Natural killer cell (primary cell): Measurements from ENCODE around the gene FER1L5. TPM values are rescaled to one million over a fixed set of nuclear protein-coding genes. Genes with fewer than 3 reads are reported as not detected.

ENCODE experiments used
- ATAC-seq, 3 donors: fragments of 150-1000 bp in 2 of 3; fragments of 200-7000 bp in 1 of 3; cut with Tn5 transposase; 1 replicate in 1 of 3; 2 replicates in 2 of 3; pipeline ENCODE4 v1.10.0; 2021; ENCODE audit warnings: mild to moderate bottlenecking in 2 of 3, moderate library complexity in 2 of 3
- DNase-seq, 2 donors: peaks; one replicate each; pipeline versions ENCODE4 v3.0.0 to v3.0.0-alpha.2; 2013 to 2021; ENCODE audit warnings: mixed read lengths in 1 of 2
- H3K27ac ChIP-seq: one replicate; pipeline ENCODE4 v1.5.1; 2013; ENCODE audit warnings: mild to moderate bottlenecking, low read length
- H3K27me3 ChIP-seq: one replicate; pipeline ENCODE4 v1.6.1; 2013; ENCODE audit warnings: low read length; ENCODE audit not compliant: control insufficient read depth, insufficient read depth
- H3K36me3 ChIP-seq: one replicate; pipeline ENCODE4 v1.6.1; 2013; ENCODE audit warnings: low read length; ENCODE audit not compliant: control insufficient read depth, insufficient read depth
- H3K4me1 ChIP-seq: one replicate; pipeline ENCODE4 v1.6.1; 2013; ENCODE audit warnings: low read length; ENCODE audit not compliant: control insufficient read depth, insufficient read depth
- H3K4me3 ChIP-seq: one replicate; pipeline ENCODE4 v1.5.1; 2013; ENCODE audit warnings: low read length
- H3K9me3 ChIP-seq: one replicate; pipeline ENCODE4 v1.6.1; 2013; ENCODE audit warnings: low read length; ENCODE audit not compliant: control insufficient read depth, insufficient read depth
- H3K27ac Mint-ChIP-seq, 2 donors: one replicate each; pipeline ENCODE4 v1.8.0; 2022; ENCODE audit warnings: mild to moderate bottlenecking in 2 of 2, mixed read lengths in 2 of 2, moderate library complexity in 1 of 2
- H3K27me3 Mint-ChIP-seq, 2 donors: one replicate each; pipeline ENCODE4 v1.8.0; 2022; ENCODE audit warnings: low read depth in 2 of 2, mixed read lengths in 2 of 2
- H3K36me3 Mint-ChIP-seq: one replicate; pipeline ENCODE4 v1.8.0; 2022; ENCODE audit warnings: mixed read lengths
- H3K4me1 Mint-ChIP-seq, 2 donors: one replicate each; pipeline ENCODE4 v1.8.0; 2022; ENCODE audit warnings: mixed read lengths in 2 of 2
- H3K4me3 Mint-ChIP-seq: one replicate; pipeline ENCODE4 v1.8.0; 2022; ENCODE audit warnings: mild to moderate bottlenecking, moderate library complexity, mixed read lengths
- H3K9me3 Mint-ChIP-seq, 2 donors: one replicate each; pipeline ENCODE4 v1.8.0; 2022; ENCODE audit warnings: mixed read lengths in 2 of 2
- WGBS: methylation state at CpG from one replicate; pipeline ENCODE4 v1.1.7; 2013; ENCODE audit warnings: missing lambda C conversion rate; ENCODE audit not compliant: insufficient coverage; 5-methylcytosine and 5-hydroxymethylcytosine counted together
- intact Hi-C: fragments of 100-400 bp; cut with micrococcal nuclease; formaldehyde crosslinking; loops from one replicate; pipeline ENCODE4 v1.14.2; 2022
- total RNA-seq, 4 donors: library from RNA; stranded (reverse); fragments of 120-200 nt in 1 of 4; gene quantifications; one replicate each; pipeline versions ENCODE4 v1.2.3 to v1.2.4, GENCODE V29; 2013 to 2022
- TF ChIP-seq, protein P1 (sequence below): fragments of 200-600 bp; IDR thresholded peaks from one replicate; pipeline ENCODE4 v1.8.0; 2022; ENCODE audit warnings: antibody characterized with exemption

Gene FER1L5
- total RNA-seq, 3 donors from 2014 or later (not counting 1 experiment from before 2014, with no cell fraction given), result not detected

DNA sequence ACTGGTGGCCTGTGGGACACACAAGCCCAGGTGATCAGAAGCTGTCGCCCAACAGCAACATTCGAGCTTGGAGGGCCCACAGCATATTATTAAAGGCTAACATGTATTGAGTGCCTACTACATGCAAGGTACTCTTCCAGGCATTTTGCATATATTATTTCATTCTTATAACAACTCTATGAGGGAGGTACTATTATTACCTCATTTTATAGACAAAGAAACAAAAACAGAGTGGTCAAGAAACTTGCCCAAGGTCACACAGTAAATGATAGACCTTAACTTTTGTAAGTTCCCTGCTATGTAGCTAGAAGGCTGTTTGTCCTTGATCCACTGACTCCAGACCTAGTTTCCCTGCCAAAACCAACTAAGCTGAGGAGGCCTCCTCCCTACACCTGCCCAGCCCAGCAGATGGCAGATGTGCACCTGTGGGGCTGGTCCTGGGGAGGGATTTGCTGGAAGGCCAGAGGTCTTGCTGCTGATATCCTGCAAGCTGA, 40.2 kb upstream of the FER1L5 start:
- peak in 1 of 2 donors; percentile 32 for DNase-seq

DNA sequence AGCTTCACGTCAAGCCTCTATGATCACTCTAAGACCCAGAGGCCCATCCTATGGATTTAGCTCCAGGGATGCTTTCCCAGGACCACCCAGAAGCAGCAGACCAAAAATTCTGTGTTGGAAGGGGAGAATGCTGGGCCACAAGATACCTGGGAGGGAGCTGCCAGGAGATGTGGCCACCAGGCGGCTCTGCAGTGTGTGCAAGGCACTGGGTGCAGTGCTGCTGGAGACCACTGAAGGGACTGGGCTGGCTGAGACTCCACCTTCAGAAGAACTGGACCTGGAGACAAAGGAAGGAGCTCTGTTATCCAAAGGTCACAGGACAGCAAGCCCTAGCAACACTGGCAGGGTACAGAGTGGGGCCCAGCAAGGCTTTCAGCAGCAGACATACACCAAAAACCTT, 38.5 kb upstream of the FER1L5 start:
- Histone ChIP-seq H3K9me3 (no peaks in the 10 kb centered on the region), H3K36me3 (peaks cover 91% of the 10 kb centered on the region), H3K27ac (no peak overlapping the region), H3K4me3 (no peak overlapping the region), H3K4me1 (no peaks in the 10 kb centered on the region), H3K27me3 (no peaks in the 10 kb centered on the region)
- intact Hi-C loops, result no loop called here
- TF ChIP-seq, protein P1, sequence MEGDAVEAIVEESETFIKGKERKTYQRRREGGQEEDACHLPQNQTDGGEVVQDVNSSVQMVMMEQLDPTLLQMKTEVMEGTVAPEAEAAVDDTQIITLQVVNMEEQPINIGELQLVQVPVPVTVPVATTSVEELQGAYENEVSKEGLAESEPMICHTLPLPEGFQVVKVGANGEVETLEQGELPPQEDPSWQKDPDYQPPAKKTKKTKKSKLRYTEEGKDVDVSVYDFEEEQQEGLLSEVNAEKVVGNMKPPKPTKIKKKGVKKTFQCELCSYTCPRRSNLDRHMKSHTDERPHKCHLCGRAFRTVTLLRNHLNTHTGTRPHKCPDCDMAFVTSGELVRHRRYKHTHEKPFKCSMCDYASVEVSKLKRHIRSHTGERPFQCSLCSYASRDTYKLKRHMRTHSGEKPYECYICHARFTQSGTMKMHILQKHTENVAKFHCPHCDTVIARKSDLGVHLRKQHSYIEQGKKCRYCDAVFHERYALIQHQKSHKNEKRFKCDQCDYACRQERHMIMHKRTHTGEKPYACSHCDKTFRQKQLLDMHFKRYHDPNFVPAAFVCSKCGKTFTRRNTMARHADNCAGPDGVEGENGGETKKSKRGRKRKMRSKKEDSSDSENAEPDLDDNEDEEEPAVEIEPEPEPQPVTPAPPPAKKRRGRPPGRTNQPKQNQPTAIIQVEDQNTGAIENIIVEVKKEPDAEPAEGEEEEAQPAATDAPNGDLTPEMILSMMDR, result no peak
- H3K36me3 Mint-ChIP-seq, result peaks cover 15% of the 10 kb centered on the region
- DNase-seq, result no peak
- no peak overlapping the region for H3K4me3 Mint-ChIP-seq
- H3K27me3 Mint-ChIP-seq, result no peaks in the 10 kb centered on the region
- ATAC-seq, result no peak
- no peaks in the 10 kb centered on the region for H3K9me3 Mint-ChIP-seq
- whole genome bisulfite sequencing, result 99% methylated on average over 2 of the region's 2 CpGs
- no peak overlapping the region for H3K27ac Mint-ChIP-seq
- peaks cover 4 to 11% of the 10 kb centered on the region in 2 donors for H3K4me1 Mint-ChIP-seq

More for the DNA sequence above, 40.2 kb upstream of the FER1L5 start:
- Mint-ChIP-seq H3K36me3 (peaks cover 3% of the 10 kb centered on the region), H3K27ac (peak overlapping the region; percentile 36 to 71), H3K4me1 (peaks cover 2 to 4% of the 10 kb centered on the region in 2 donors), H3K27me3 (no peaks in the 10 kb centered on the region), H3K9me3 (no peaks in the 10 kb centered on the region), H3K4me3 (no peak overlapping the region)
- intact Hi-C loops, result no loop called here
- peaks cover 85% of the 10 kb centered on the region for H3K36me3 ChIP-seq
- no peaks in the 10 kb centered on the region for H3K9me3 ChIP-seq
- WGBS, result 100% methylated on average over 2 of the region's 2 CpGs
- no peaks in the 10 kb centered on the region for H3K27me3 ChIP-seq
- H3K4me1 ChIP-seq, result no peaks in the 10 kb centered on the region
- ATAC-seq, result no peak
- TF ChIP-seq, protein P1, result no peak
- no peak overlapping the region for H3K27ac ChIP-seq
- H3K4me3 ChIP-seq, result no peak overlapping the region

DNA sequence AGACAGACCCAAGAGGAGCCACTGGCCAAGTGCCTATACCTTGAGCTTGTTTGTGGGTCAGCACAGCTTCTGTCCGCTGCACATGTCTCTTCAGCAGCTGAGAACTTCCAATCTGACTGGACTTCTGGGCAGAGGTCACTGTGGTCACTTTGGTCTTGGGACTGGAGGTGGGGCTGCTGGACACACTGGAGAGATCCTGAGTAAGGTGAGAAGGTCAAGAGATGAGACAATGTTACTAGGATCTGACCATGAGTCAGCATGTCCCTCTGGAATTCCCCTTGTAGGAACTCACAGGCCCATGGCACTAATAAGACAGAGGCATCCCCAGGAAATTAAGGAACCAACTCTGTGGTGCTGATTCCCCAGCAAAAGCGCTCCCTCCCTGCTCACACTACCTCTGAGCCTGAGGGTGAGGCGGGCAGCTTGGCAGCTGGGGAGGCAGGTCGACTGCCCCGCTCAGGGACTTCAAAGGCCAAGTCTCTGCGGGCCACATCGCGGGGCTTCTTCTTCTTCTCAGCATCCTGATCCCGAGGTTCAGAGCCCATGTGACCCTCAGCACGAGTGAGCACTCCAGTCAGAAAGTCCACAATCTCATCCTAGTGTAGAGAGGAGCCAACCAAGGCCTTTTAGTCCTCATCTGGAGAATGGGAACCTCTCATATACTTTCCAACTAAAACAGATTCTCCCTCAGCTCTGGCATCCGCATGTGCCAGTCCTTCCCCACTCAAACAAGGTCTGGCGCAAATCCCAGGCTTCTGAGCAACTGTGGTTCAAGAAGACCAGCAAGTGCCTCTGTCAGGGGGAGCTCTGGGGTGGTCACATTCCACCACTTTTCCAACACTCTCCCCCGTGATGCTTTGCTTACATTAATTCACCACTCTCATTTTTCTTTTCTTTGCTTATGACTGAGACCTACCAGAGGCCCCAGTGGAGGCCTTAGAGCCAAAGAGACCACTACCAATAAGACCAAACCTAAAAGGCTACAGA, 33.8 kb upstream of the FER1L5 start:
- no peaks in the 10 kb centered on the region for H3K27me3 ChIP-seq
- Mint-ChIP-seq H3K4me3 (no peak overlapping the region), H3K4me1 (peaks cover 0 to 11% of the 10 kb centered on the region in 2 donors), H3K9me3 (no peaks in the 10 kb centered on the region), H3K27ac (no peak overlapping the region), H3K27me3 (no peaks in the 10 kb centered on the region), H3K36me3 (peaks cover 28% of the 10 kb centered on the region)
- WGBS, result 95% methylated on average over 13 of the region's 13 CpGs
- H3K36me3 ChIP-seq, result peaks cover 92% of the 10 kb centered on the region
- no peaks in the 10 kb centered on the region for H3K4me1 ChIP-seq
- H3K9me3 ChIP-seq, result no peaks in the 10 kb centered on the region
- no peak overlapping the region for H3K4me3 ChIP-seq
- no peak for DNase-seq
- ATAC-seq, result no peak
- H3K27ac ChIP-seq, result no peak overlapping the region
- intact Hi-C loops, result no loop called here
- TF ChIP-seq, protein P1, result no peak
